HEK293T (cell line): Measurements from ENCODE around the gene UGT1A1.

Experiments used
- CTCF ChIA-PET: fragments of 350-600 bp; formaldehyde crosslinking; extraction: SDS; loops from one replicate; lab custom pipeline; 2021; ENCODE audit warnings: antibody characterized with exemption, inconsistent platforms; lab: Yijun Ruan, JAX
- POLR2A ChIA-PET: fragments of 350-600 bp; formaldehyde crosslinking; extraction: SDS; loops from one replicate; lab custom pipeline; 2020; ENCODE audit warnings: antibody characterized with exemption, inconsistent platforms; lab: Yijun Ruan, JAX
- DNase-seq: peaks from one replicate; pipeline ENCODE4 v3.0.0; 2012; ENCODE audit warnings: mixed read lengths; ENCODE audit errors: extremely low spot score
- ARNT ChIP-seq: fragments of 450-650 bp; IDR thresholded peaks from 2 replicates; pipeline ENCODE4 v1.6.1; 2017; ENCODE audit warnings: mild to moderate bottlenecking
- BHLHE40 ChIP-seq: fragments of 450-650 bp; IDR thresholded peaks from 2 replicates; pipeline ENCODE4 v1.6.1; 2016; ENCODE audit warnings: mild to moderate bottlenecking, moderate library complexity, borderline replicate concordance
- CTBP1 ChIP-seq: fragments of 450-650 bp; IDR thresholded peaks from 2 replicates; pipeline ENCODE4 v1.6.1; 2016; ENCODE audit warnings: borderline replicate concordance
- ELF4 ChIP-seq: fragments of 450-650 bp; IDR thresholded peaks from 2 replicates; pipeline ENCODE4 v1.6.1; 2017; ENCODE audit warnings: antibody characterized with exemption
- FOXA1 ChIP-seq: fragments of 450-650 bp; IDR thresholded peaks from 2 replicates; pipeline ENCODE4 v1.6.1; 2016; ENCODE audit warnings: mild to moderate bottlenecking
- FOXK2 ChIP-seq: fragments of 450-650 bp; IDR thresholded peaks from 2 replicates; pipeline ENCODE4 v1.6.1; 2016; ENCODE audit warnings: mild to moderate bottlenecking
- FOXM1 ChIP-seq: fragments of 450-650 bp; IDR thresholded peaks from 2 replicates; pipeline ENCODE4 v1.6.1; 2017; ENCODE audit warnings: mild to moderate bottlenecking, borderline replicate concordance
- HDGF ChIP-seq: fragments of 450-650 bp; IDR thresholded peaks from 2 replicates; pipeline ENCODE4 v1.6.1; 2017; ENCODE audit warnings: antibody characterized with exemption, borderline replicate concordance
- L3MBTL2 ChIP-seq: fragments of 450-650 bp; conservative IDR thresholded peaks from 2 replicates; pipeline ENCODE4 v1.6.1; 2016; ENCODE audit warnings: mild to moderate bottlenecking
- LEF1 ChIP-seq: fragments of 450-650 bp; IDR thresholded peaks from 2 replicates; pipeline ENCODE4 v1.6.1; 2017; ENCODE audit warnings: mild to moderate bottlenecking, borderline replicate concordance
- NFRKB ChIP-seq: fragments of 450-650 bp; IDR thresholded peaks from 2 replicates; pipeline ENCODE4 v1.6.1; 2016; ENCODE audit warnings: mild to moderate bottlenecking, moderate library complexity
- PKNOX1 ChIP-seq: fragments of 450-650 bp; IDR thresholded peaks from 2 replicates; pipeline ENCODE4 v1.6.1; 2016
- SP1 ChIP-seq: fragments of 450-650 bp; IDR thresholded peaks from 2 replicates; pipeline ENCODE4 v1.6.1; 2017
- SUZ12 ChIP-seq: fragments of 450-650 bp; IDR thresholded peaks from 2 replicates; pipeline ENCODE4 v1.6.1; 2016; ENCODE audit warnings: mild to moderate bottlenecking
- TARDBP ChIP-seq: fragments of 450-650 bp; IDR thresholded peaks from 2 replicates; pipeline ENCODE4 v1.6.1; 2016
- ZNF384 ChIP-seq: fragments of 450-650 bp; IDR thresholded peaks from 2 replicates; pipeline ENCODE4 v1.6.1; 2016

The UGT1A1 gene

GRCh38 chr2:233768076-233768475 is 8.0 kb downstream of the UGT1A1 start:
- ChIA-PET CTCF (no interaction called here), POLR2A (no interaction called here)
- TF ChIP-seq HDGF (no peak), NFRKB (no peak), TARDBP (no peak), L3MBTL2 (no peak), ZNF384 (no peak)
- no peak for DNase-seq

- CTCF ChIA-PET: no interaction called here
- POLR2A ChIA-PET: no interaction called here
- TF ChIP-seq PKNOX1: no peak
- no peak for TF ChIP-seq NFRKB
- no peak for TF ChIP-seq FOXA1
- no peak for TF ChIP-seq HDGF
- TF ChIP-seq SP1: no peak
- no peak for TF ChIP-seq ARNT
- no peak for TF ChIP-seq SUZ12
- TF ChIP-seq BHLHE40: no peak
- no peak for TF ChIP-seq FOXM1
- no peak for DNase-seq
Measured at GRCh38 chr2:233769260-233769659, 9.2 kb downstream of the UGT1A1 start.

- no peak for DNase-seq
- no peak for TF ChIP-seq LEF1
- no peak for TF ChIP-seq NFRKB
- no peak for TF ChIP-seq FOXA1
- TF ChIP-seq FOXM1: no peak
- no peak for TF ChIP-seq SUZ12
- no peak for TF ChIP-seq PKNOX1
- no peak for TF ChIP-seq HDGF
- TF ChIP-seq SP1: no peak
- no peak for TF ChIP-seq CTBP1
- TF ChIP-seq BHLHE40: no peak
- ChIA-PET POLR2A (no interaction called here), CTCF (no interaction called here)
Measured at GRCh38 chr2:233772153-233772552, 12.1 kb downstream of the UGT1A1 start.

- TF ChIP-seq ELF4 (no peak), HDGF (no peak), SUZ12 (no peak)
- POLR2A ChIA-PET: no interaction called here
- CTCF ChIA-PET: interaction anchor here (0.7 kb wide), 1 partner anchor 30 kb away, joined by 3 read pairs; no protein-coding TSS in a partner anchor
- DNase-seq: no peak
Measured at GRCh38 chr2:233772583-233772982, 12.5 kb downstream of the UGT1A1 start.

- ChIA-PET CTCF (no interaction called here), POLR2A (no interaction called here)
- TF ChIP-seq BHLHE40 (no peak), L3MBTL2 (no peak), FOXM1 (no peak), FOXA1 (no peak), TARDBP (no peak), FOXK2 (no peak), NFRKB (no peak), SP1 (no peak)
Measured at GRCh38 chr2:233773854-233774253, 13.8 kb downstream of the UGT1A1 start.

GRCh38 chr2:233775414-233775813 is 15.3 kb downstream of the UGT1A1 start:
- POLR2A ChIA-PET: no interaction called here
- DNase-seq: no peak

More at GRCh38 chr2:233773854-233774253, 13.8 kb downstream of the UGT1A1 start:
- DNase-seq: no peak

More at GRCh38 chr2:233775414-233775813, 15.3 kb downstream of the UGT1A1 start:
- CTCF ChIA-PET: no interaction called here
- TF ChIP-seq NFRKB: no peak
- TF ChIP-seq ARNT: no peak
- TF ChIP-seq BHLHE40: no peak
- no peak for TF ChIP-seq PKNOX1
- TF ChIP-seq ZNF384: no peak
- TF ChIP-seq SP1: no peak
- no peak for TF ChIP-seq FOXA1
- TF ChIP-seq TARDBP: no peak
- no peak for TF ChIP-seq CTBP1
- no peak for TF ChIP-seq SUZ12
- no peak for TF ChIP-seq ELF4
- no peak for TF ChIP-seq FOXM1
- no peak for TF ChIP-seq HDGF
- no peak for TF ChIP-seq LEF1
